HG03378 (cell line): ENCODE data around the gene RIBC1.
A peak's percentile ranks its signal among the peaks of the same experiment; 100 is the strongest.
"Not testable (repeated sequence)": the region's sequence is repeated elsewhere in the genome, so short reads cannot be mapped to it uniquely, and the experiment has no call there.

Source experiments
- ATAC-seq: cut with Tn5 transposase; IDR thresholded peaks from one replicate; pipeline ENCODE4 v1.9.1; 2021; ENCODE audit warnings: mild to moderate bottlenecking, moderate library complexity; ENCODE audit not compliant: unreplicated experiment

RIBC1 gene

GRCh38 chrX:53435997-53436396 is 13.3 kb downstream of the RIBC1 start:
- ATAC-seq = peak; percentile 69

GRCh38 chrX:53437206-53437605 is 14.5 kb downstream of the RIBC1 start:
- ATAC-seq = no peak

- no peak for ATAC-seq
These were observed 15.6 kb downstream of the RIBC1 start for GRCh38 chrX:53438174-53438831.

GRCh38 chrX:53438832-53439230 is 16.2 kb downstream of the RIBC1 start:
- ATAC-seq = no peak

GRCh38 chrX:53440101-53440500 is 17.4 kb downstream of the RIBC1 start:
- no peak for ATAC-seq

- no peak for ATAC-seq
These were observed 18.2 kb downstream of the RIBC1 start for GRCh38 chrX:53440621-53441517.

GRCh38 chrX:53441531-53442321 is 19.1 kb downstream of the RIBC1 start:
- ATAC-seq = peak; percentile 65

- no peak for ATAC-seq
These were observed 19.6 kb downstream of the RIBC1 start for GRCh38 chrX:53442322-53442631.

GRCh38 chrX:53445977-53446376 is 23.3 kb downstream of the RIBC1 start:
- ATAC-seq = no peak

GRCh38 chrX:53447441-53447840 is 24.8 kb downstream of the RIBC1 start:
- ATAC-seq = no peak

GRCh38 chrX:53449632-53450031 is 27.0 kb downstream of the RIBC1 start:
- ATAC-seq = no peak

GRCh38 chrX:53452812-53453211 is 30.1 kb downstream of the RIBC1 start:
- ATAC-seq = no peak

- ATAC-seq = no peak
These were observed 33.6 kb downstream of the RIBC1 start for GRCh38 chrX:53456254-53456653.

- no peak for ATAC-seq
These were observed 35.4 kb downstream of the RIBC1 start for GRCh38 chrX:53458082-53458481.

- ATAC-seq = not testable (repeated sequence)
These were observed 46.0 kb downstream of the RIBC1 start for GRCh38 chrX:53468659-53469058.

- ATAC-seq = no peak
These were observed 48.7 kb downstream of the RIBC1 start for GRCh38 chrX:53471346-53471745.

- ATAC-seq = no peak
These were observed 52.0 kb downstream of the RIBC1 start for GRCh38 chrX:53474707-53475106.

- no peak for ATAC-seq
These were observed 53.7 kb downstream of the RIBC1 start for GRCh38 chrX:53476371-53476770.

- ATAC-seq = no peak
These were observed 56.6 kb downstream of the RIBC1 start for GRCh38 chrX:53479301-53479700.
